EH (cell line): ENCODE measurements around the gene GPR15LG.
"Not testable (repeated sequence)": the region's sequence is repeated elsewhere in the genome, so short reads cannot be mapped to it uniquely, and the experiment has no call there.

ENCODE experiments used
- DNase-seq: peaks from one replicate; pipeline ENCODE4 v3.0.0-alpha.2; 2015; ENCODE audit warnings: low read depth

Gene GPR15LG

GRCh38 chr10:84173501-84173929, at the start of gene GPR15LG:
GPR15LG (plus strand) TSS chr10:84173801; CDS start chr10:84173852, 51 bp downstream.
- no peak for DNase-seq

- DNase-seq, result not testable (repeated sequence)
Measured at GRCh38 chr10:84125910-84126784, 47.5 kb upstream of the GPR15LG start.

- no peak for DNase-seq
Measured at GRCh38 chr10:84126785-84127167, 46.8 kb upstream of the GPR15LG start.

- DNase-seq, result no peak
Measured at GRCh38 chr10:84135836-84136235, 37.8 kb upstream of the GPR15LG start.

- no peak for DNase-seq
Measured at GRCh38 chr10:84137811-84138210, 35.8 kb upstream of the GPR15LG start.

- DNase-seq, result no peak
Measured at GRCh38 chr10:84138478-84139125, 35.0 kb upstream of the GPR15LG start.

- DNase-seq, result peak; percentile 99
Measured at GRCh38 chr10:84139126-84140035, 34.2 kb upstream of the GPR15LG start, which contains the start of gene GHITM. GHITM (plus strand) TSS chr10:84139509; CDS start chr10:84141501, 1,992 bp downstream.

- DNase-seq, result peak; percentile 53
Measured at GRCh38 chr10:84140036-84140379, 33.6 kb upstream of the GPR15LG start.

GRCh38 chr10:84147347-84147746, 26.3 kb upstream of the GPR15LG start:
- no peak for DNase-seq

GRCh38 chr10:84148006-84148597, 25.5 kb upstream of the GPR15LG start:
- DNase-seq, result peak; percentile 50

- DNase-seq, result no peak
Measured at GRCh38 chr10:84149854-84150253, 23.7 kb upstream of the GPR15LG start.

- no peak for DNase-seq
Measured at GRCh38 chr10:84152769-84153168, 20.8 kb upstream of the GPR15LG start.

- DNase-seq, result no peak
Measured at GRCh38 chr10:84155521-84155920, 18.1 kb upstream of the GPR15LG start.

GRCh38 chr10:84156009-84156408, 17.6 kb upstream of the GPR15LG start:
- no peak for DNase-seq

- DNase-seq, result peak; percentile 7
Measured at GRCh38 chr10:84156768-84157167, 16.8 kb upstream of the GPR15LG start.

GRCh38 chr10:84158061-84158460, 15.5 kb upstream of the GPR15LG start:
- no peak for DNase-seq

- no peak for DNase-seq
Measured at GRCh38 chr10:84158550-84158949, 15.1 kb upstream of the GPR15LG start.

- DNase-seq, result no peak
Measured at GRCh38 chr10:84159076-84159685, 14.4 kb upstream of the GPR15LG start.

- DNase-seq, result no peak
Measured at GRCh38 chr10:84160663-84161362, 12.8 kb upstream of the GPR15LG start.

GRCh38 chr10:84163996-84164395, 9.6 kb upstream of the GPR15LG start:
- DNase-seq, result no peak

- DNase-seq, result no peak
Measured at GRCh38 chr10:84164442-84164841, 9.2 kb upstream of the GPR15LG start.
